Stomach smooth muscle (tissue), 2 donors: ENCODE data around the gene MYB.

Source experiments
- H3K27ac ChIP-seq: one replicate; pipeline ENCODE4 v1.7.0; 2013; ENCODE audit warnings: mild to moderate bottlenecking, low read length, inconsistent platforms
- H3K27me3 ChIP-seq, 2 donors: one replicate each; pipeline ENCODE4 v1.7.0; 2013; ENCODE audit warnings: low read length in 2 of 2; ENCODE audit not compliant: insufficient read depth in 2 of 2, control insufficient read depth in 1 of 2
- H3K36me3 ChIP-seq, 2 donors: one replicate each; pipeline ENCODE4 v1.7.0; 2013; ENCODE audit warnings: low read length in 2 of 2; ENCODE audit not compliant: control insufficient read depth in 2 of 2, insufficient read depth in 2 of 2
- H3K4me1 ChIP-seq: one replicate; pipeline ENCODE4 v1.7.0; 2013; ENCODE audit warnings: low read length; ENCODE audit not compliant: control insufficient read depth, insufficient read depth
- H3K4me3 ChIP-seq, 2 donors: one replicate each; pipeline ENCODE4 v1.7.0; 2013; ENCODE audit warnings: low read length in 2 of 2
- H3K9ac ChIP-seq, 2 donors: one replicate each; pipeline ENCODE4 v1.7.0; 2013; ENCODE audit warnings: low read length in 2 of 2, mild to moderate bottlenecking in 1 of 2
- H3K9me3 ChIP-seq, 2 donors: one replicate each; pipeline ENCODE4 v1.7.0; 2013; ENCODE audit warnings: low read length in 2 of 2; ENCODE audit not compliant: control insufficient read depth in 2 of 2
- donor health status: healthy.
- donor health status: Pancreatic carcinoma.

The MYB gene

DNA sequence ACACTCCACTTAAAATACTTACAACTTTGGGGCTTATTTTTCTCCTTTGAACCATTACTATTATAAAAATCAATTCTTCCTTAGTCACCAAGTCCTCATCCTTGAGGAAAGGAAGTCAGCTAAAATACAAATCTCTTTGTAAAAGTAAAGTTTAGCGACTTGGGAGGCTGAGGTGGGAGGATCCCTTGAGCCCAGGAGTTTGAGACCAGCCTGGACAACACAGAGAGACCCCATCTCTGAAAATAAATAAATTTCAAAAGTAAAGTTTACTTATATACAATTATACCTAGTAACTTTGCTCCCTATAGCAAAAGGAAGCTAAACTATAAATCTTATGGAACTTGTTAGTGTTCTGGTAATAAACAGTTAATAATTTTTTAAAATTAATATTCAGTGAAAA is 40.4 kb downstream of the MYB start:
- no peak overlapping the region for H3K9ac ChIP-seq
- no peak overlapping the region for H3K4me3 ChIP-seq
- no peaks in the 10 kb centered on the region for H3K27me3 ChIP-seq
- H3K9me3 ChIP-seq: no peaks in the 10 kb centered on the region
- no peaks in the 10 kb centered on the region for H3K36me3 ChIP-seq
- H3K4me1 ChIP-seq: no peaks in the 10 kb centered on the region
- H3K27ac ChIP-seq: no peak overlapping the region

DNA sequence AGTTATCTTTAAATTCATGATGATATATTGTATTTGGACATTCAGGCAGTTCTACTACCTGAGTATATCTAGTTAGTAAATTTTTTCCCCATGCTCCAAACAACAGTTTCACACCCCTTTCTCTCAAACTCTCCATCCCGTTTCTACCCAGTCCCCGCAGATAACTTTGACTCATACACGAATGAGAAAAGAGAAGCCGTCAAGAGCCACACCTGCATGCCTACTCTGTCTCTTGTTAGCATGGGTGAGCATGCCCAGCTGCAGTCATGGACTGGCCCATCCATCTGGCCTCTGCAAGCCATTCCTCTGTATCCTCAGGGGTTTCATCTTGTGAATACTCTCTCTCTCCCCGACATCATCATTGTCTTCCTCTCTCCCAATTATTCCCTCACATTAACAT is 41.5 kb downstream of the MYB start:
- Histone ChIP-seq H3K4me1 (no peaks in the 10 kb centered on the region), H3K36me3 (no peaks in the 10 kb centered on the region), H3K27me3 (no peaks in the 10 kb centered on the region), H3K27ac (no peak overlapping the region), H3K4me3 (no peak overlapping the region), H3K9ac (no peak overlapping the region), H3K9me3 (no peaks in the 10 kb centered on the region)

- no peaks in the 10 kb centered on the region for H3K27me3 ChIP-seq
- no peaks in the 10 kb centered on the region for H3K36me3 ChIP-seq
- H3K27ac ChIP-seq: no peak overlapping the region
- H3K9me3 ChIP-seq: no peaks in the 10 kb centered on the region
- H3K4me3 ChIP-seq: no peak overlapping the region
- no peaks in the 10 kb centered on the region for H3K4me1 ChIP-seq
- H3K9ac ChIP-seq: no peak overlapping the region
Measured at GRCh38 chr6:135224037-135224647, 43.0 kb downstream of the MYB start.

- Histone ChIP-seq H3K9ac (no peak overlapping the region), H3K4me3 (no peak overlapping the region), H3K36me3 (no peaks in the 10 kb centered on the region), H3K27ac (no peak overlapping the region), H3K27me3 (no peaks in the 10 kb centered on the region), H3K9me3 (no peaks in the 10 kb centered on the region), H3K4me1 (no peaks in the 10 kb centered on the region)
Measured at GRCh38 chr6:135225911-135226310, 44.8 kb downstream of the MYB start.

DNA sequence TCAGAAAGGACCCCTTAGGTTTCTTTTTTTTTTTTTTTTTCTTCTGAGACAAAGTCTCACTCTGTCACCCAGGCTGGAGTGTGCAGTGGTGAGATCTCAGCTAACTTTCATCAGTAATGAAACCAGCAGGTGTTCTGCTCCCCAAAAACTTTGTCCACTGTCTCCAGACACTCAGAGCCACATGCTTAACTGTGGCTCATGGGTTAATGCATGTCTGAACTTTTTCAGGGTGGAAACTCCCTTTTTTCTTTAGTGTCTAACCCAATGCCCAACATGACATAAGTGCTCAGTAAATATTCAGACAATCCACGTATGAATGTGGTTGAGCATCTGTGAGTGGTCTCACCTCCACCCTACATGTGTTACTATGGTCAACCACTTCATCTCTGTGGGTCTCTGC is 45.4 kb downstream of the MYB start:
- H3K4me1 ChIP-seq: no peaks in the 10 kb centered on the region
- no peak overlapping the region for H3K27ac ChIP-seq
- H3K4me3 ChIP-seq: no peak overlapping the region
- H3K9ac ChIP-seq: no peak overlapping the region
- H3K27me3 ChIP-seq: no peaks in the 10 kb centered on the region
- H3K36me3 ChIP-seq: no peaks in the 10 kb centered on the region
- H3K9me3 ChIP-seq: no peaks in the 10 kb centered on the region

DNA sequence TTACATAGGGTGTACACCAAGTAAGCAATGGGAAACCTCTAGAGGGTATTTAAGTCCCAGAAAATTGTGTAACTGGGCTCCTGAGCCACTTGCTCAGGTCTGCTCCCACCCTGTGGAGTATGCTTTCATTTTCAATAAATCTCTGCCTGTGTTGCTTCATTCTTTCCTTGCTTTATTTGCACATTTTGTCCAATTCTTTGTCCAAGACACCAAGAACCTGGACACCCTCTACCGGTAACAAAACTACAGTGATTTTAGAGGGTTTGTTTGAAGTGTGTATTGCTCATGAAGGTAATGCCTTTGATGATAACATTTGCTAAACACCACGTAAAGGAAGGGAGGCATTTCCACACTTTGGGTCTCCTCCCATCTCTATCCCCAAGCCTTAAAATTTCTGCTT is 46.2 kb downstream of the MYB start:
- Histone ChIP-seq H3K27me3 (no peaks in the 10 kb centered on the region), H3K4me1 (no peaks in the 10 kb centered on the region), H3K4me3 (no peak overlapping the region), H3K27ac (no peak overlapping the region), H3K9ac (no peak overlapping the region), H3K9me3 (no peaks in the 10 kb centered on the region), H3K36me3 (no peaks in the 10 kb centered on the region)

- no peaks in the 10 kb centered on the region for H3K36me3 ChIP-seq
- H3K27ac ChIP-seq: no peak overlapping the region
- no peaks in the 10 kb centered on the region for H3K27me3 ChIP-seq
- H3K9ac ChIP-seq: no peak overlapping the region
- H3K4me3 ChIP-seq: no peak overlapping the region
- no peaks in the 10 kb centered on the region for H3K9me3 ChIP-seq
- no peaks in the 10 kb centered on the region for H3K4me1 ChIP-seq
Measured at GRCh38 chr6:135227758-135228157, 46.6 kb downstream of the MYB start.

DNA sequence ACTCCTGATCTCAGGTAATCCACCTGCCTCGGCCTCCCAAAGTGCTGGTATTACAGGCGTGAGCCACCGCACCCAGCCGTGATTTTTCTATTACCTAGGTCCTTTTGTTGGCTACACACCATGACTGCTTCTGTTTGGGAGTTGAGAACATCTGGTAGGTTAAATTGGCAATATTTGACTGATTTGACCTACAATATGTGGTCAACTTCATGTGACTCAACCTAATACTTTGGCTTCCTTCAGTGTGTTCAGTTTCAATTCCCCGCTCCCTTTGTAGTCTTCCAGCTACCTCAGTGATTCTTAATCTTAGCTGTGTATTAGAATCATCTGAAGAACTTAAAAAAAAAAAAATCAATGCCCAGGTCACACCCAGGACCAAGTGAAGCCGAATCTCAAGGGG is 47.4 kb downstream of the MYB start:
- Histone ChIP-seq H3K9ac (no peak overlapping the region), H3K36me3 (no peaks in the 10 kb centered on the region), H3K4me1 (no peaks in the 10 kb centered on the region), H3K27ac (no peak overlapping the region), H3K9me3 (no peaks in the 10 kb centered on the region), H3K4me3 (no peak overlapping the region), H3K27me3 (no peaks in the 10 kb centered on the region)

GRCh38 chr6:135229996-135230395 is 48.9 kb downstream of the MYB start:
- Histone ChIP-seq H3K27ac (no peak overlapping the region), H3K4me1 (no peaks in the 10 kb centered on the region), H3K4me3 (no peak overlapping the region), H3K9me3 (no peaks in the 10 kb centered on the region), H3K27me3 (no peaks in the 10 kb centered on the region), H3K36me3 (no peaks in the 10 kb centered on the region), H3K9ac (no peak overlapping the region)

DNA sequence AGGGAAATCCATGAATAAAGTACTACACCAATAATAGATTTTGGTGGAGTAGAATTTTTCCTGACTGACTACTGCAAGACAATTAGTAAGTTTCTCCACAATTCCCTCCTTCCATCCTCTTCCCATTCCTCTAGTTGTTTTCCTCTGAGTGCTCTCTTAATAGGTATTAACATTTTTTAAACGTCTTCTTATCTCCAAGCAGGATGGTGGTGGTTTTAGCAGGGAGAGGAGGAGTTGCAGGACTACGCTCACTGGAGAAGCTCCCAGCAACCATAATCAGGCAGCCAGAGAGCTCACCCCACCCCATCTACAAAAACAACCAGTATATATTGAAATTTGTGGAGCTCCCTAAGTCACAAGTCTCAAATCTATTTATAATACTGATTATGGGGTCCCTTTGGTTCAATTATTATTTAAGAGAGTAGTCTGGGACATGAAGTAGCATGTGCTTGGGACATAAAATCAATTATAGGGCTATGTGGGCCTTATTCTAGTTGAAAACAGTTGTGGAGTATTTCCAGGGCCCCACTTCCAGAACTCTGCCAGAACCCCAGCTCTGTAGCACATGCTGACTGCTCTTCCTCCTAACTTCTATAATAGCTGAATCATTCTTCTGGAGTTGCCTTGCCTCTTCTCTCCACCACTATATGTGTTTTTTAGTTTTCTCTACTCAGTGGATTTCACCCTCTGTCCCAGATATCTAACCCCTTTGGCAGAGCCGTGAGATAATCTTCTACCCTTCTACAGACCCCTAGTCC is 49.8 kb downstream of the MYB start:
- Histone ChIP-seq H3K27me3 (no peaks in the 10 kb centered on the region), H3K9ac (no peak overlapping the region), H3K9me3 (no peaks in the 10 kb centered on the region), H3K27ac (no peak overlapping the region), H3K4me3 (no peak overlapping the region), H3K36me3 (no peaks in the 10 kb centered on the region), H3K4me1 (no peaks in the 10 kb centered on the region)

GRCh38 chr6:135231469-135231844 is 50.3 kb downstream of the MYB start:
- Histone ChIP-seq H3K9ac (no peak overlapping the region), H3K27ac (no peak overlapping the region), H3K4me1 (no peaks in the 10 kb centered on the region), H3K4me3 (no peak overlapping the region), H3K36me3 (no peaks in the 10 kb centered on the region), H3K9me3 (no peaks in the 10 kb centered on the region), H3K27me3 (no peaks in the 10 kb centered on the region)
